ENCODE results near the gene AURKA. TPM values are rescaled to one million over a fixed set of nuclear protein-coding genes. Genes with fewer than 3 reads are reported as not detected.
"Not testable (repeated sequence)": the region's sequence is repeated elsewhere in the genome, so short reads cannot be mapped to it uniquely, and the experiment has no call there.

Gene AURKA
- total RNA-seq, 2 donors from 2014 or later: 45.1 to 80.8 TPM

DNA sequence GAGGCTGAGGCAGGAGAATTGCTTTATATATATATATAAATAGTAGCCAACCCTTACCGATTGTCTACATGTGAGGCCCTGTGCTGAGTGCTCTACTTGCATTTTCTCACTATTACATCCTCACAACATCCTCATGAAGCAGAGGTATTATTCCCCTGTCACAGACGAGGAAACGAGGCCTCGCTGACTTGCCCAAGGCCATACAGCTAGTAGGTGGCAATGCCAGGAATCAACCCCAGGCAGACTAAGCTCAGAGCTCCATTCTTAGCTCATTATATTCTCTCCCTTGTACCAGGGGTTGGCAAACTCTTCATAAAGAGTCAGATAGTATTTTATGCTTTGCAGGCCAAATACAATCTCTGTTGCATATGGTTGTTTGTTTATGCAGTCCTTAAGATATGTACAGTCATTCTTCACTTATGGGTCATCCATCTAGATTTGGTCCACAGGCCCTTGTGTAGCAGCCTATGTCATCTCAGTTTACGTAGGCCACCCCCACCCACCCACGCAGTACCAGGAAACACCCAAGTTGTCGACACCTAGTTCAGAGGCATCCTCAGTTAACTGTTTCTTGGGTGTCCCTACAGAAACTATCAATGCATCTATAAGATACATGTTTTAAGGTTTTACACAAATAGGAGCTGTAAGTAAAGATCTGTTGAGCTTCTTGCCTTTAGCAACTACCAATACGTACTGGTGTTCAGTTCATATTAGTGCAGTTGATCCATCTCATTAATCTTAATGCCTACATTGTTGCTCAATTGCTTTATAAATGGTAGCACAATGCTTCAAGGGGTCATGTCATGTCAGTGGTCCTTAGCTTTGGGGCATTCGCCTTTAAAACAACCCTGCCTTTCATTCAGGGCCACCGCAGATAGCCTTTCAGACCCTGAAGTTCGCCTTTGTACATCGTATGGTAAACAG is 23.1 kb upstream of the AURKA start:
- H3K9me3 Mint-ChIP-seq: peaks cover 4% of the 10 kb centered on the region
- ATAC-seq (peak; percentile 88), DNase-seq (ENCODE audit: low spot score) (peak; percentile 77)
- H3K27ac Mint-ChIP-seq: peak overlapping the region; percentile 57 to 93
- peak overlapping the region; percentile 70 for H3K4me3 Mint-ChIP-seq
- H3K4me1 Mint-ChIP-seq (ENCODE audit: low read depth in 2 of 2): peaks cover 56 to 63% of the 10 kb centered on the region in 2 donors
- H3K27me3 Mint-ChIP-seq: no peaks in the 10 kb centered on the region
- H3K36me3 Mint-ChIP-seq: peaks cover 11% of the 10 kb centered on the region

GRCh38 chr20:56412949-56413348 is 20.9 kb upstream of the AURKA start:
- peaks cover 49 to 54% of the 10 kb centered on the region in 2 donors for H3K4me1 Mint-ChIP-seq (ENCODE audit: low read depth in 2 of 2)
- DNase-seq (ENCODE audit: low spot score) (no peak), ATAC-seq (no peak)
- H3K9me3 Mint-ChIP-seq: peaks cover 4% of the 10 kb centered on the region
- peaks cover 16% of the 10 kb centered on the region for H3K36me3 Mint-ChIP-seq
- no peaks in the 10 kb centered on the region for H3K27me3 Mint-ChIP-seq
- H3K4me3 Mint-ChIP-seq: peak overlapping the region; percentile 92
- peak overlapping the region; percentile 91 to 93 for H3K27ac Mint-ChIP-seq

DNA sequence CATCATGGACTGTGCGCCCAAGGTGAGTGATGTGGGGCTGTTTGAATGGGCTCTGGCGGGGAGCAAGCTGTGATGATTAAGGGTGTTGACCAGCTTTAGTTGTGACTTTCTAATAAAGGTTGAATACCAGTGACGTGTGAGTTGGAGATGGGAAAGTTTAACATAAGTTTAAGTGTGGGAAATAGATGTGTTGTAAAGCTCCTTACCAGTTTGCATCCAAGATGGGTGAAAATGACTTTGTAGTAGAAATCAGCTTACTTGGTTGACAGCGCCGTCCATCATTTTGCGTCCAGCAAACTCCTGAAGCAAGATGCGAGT is 20.4 kb upstream of the AURKA start:
- Mint-ChIP-seq H3K4me1 (ENCODE audit: low read depth in 2 of 2) (peaks cover 44 to 49% of the 10 kb centered on the region in 2 donors), H3K4me3 (peak overlapping the region; percentile 92), H3K27ac (peak overlapping the region; percentile 91 to 93), H3K9me3 (peaks cover 4% of the 10 kb centered on the region), H3K27me3 (no peaks in the 10 kb centered on the region), H3K36me3 (peaks cover 16% of the 10 kb centered on the region)
- DNase-seq (ENCODE audit: low spot score) (no peak), ATAC-seq (no peak)

- Mint-ChIP-seq H3K4me3 (peak within 1 kb of the TSS; percentile 92), H3K27ac (peak within 1 kb of the TSS; percentile 91 to 93), H3K4me1 (ENCODE audit: low read depth in 2 of 2) (peaks cover 39 to 44% of the 10 kb centered on the region in 2 donors), H3K9me3 (peaks cover 4% of the 10 kb centered on the region), H3K36me3 (peaks cover 16% of the 10 kb centered on the region), H3K27me3 (no peaks in the 10 kb centered on the region)
- DNase-seq (ENCODE audit: low spot score) (peak; percentile 63), ATAC-seq (peak; percentile 74)
Measured at GRCh38 chr20:56411759-56412472, 19.9 kb upstream of the AURKA start, which contains the start of gene CASS4. CASS4 (plus strand) TSS chr20:56412260; CDS start chr20:56412459, 199 bp downstream.

- Mint-ChIP-seq H3K27ac (peak overlapping the region; percentile 91 to 93), H3K4me3 (peak overlapping the region; percentile 92), H3K4me1 (ENCODE audit: low read depth in 2 of 2) (peaks cover 38 to 44% of the 10 kb centered on the region in 2 donors), H3K36me3 (peaks cover 18% of the 10 kb centered on the region)
- DNase-seq (ENCODE audit: low spot score); H3K27me3 Mint-ChIP-seq; ATAC-seq; H3K9me3 Mint-ChIP-seq: not testable (repeated sequence)
Measured at GRCh38 chr20:56411287-56411686, 19.3 kb upstream of the AURKA start.

GRCh38 chr20:56409956-56410355 is 17.9 kb upstream of the AURKA start:
- DNase-seq (ENCODE audit: low spot score): no peak
- ATAC-seq: no peak
- Mint-ChIP-seq H3K27ac (peak overlapping the region; percentile 59 to 82), H3K4me1 (ENCODE audit: low read depth in 2 of 2) (peaks cover 35 to 37% of the 10 kb centered on the region in 2 donors), H3K9me3 (peaks cover 4% of the 10 kb centered on the region), H3K36me3 (peaks cover 26% of the 10 kb centered on the region), H3K27me3 (no peaks in the 10 kb centered on the region), H3K4me3 (peak overlapping the region; percentile 13)

- no peak for ATAC-seq
- peak overlapping the region; percentile 13 for H3K4me3 Mint-ChIP-seq
- peaks cover 4% of the 10 kb centered on the region for H3K9me3 Mint-ChIP-seq
- peak overlapping the region in 1 of 2 donors; percentile 59 for H3K27ac Mint-ChIP-seq
- H3K27me3 Mint-ChIP-seq: no peaks in the 10 kb centered on the region
- DNase-seq (ENCODE audit: low spot score): no peak
- H3K36me3 Mint-ChIP-seq: peaks cover 26% of the 10 kb centered on the region
- H3K4me1 Mint-ChIP-seq (ENCODE audit: low read depth in 2 of 2): peaks cover 33% of the 10 kb centered on the region in 2 donors
Measured at GRCh38 chr20:56409521-56409920, 17.5 kb upstream of the AURKA start.

GRCh38 chr20:56406910-56407309 is 14.9 kb upstream of the AURKA start:
- no peaks in the 10 kb centered on the region for H3K9me3 Mint-ChIP-seq
- peaks cover 16% of the 10 kb centered on the region for H3K36me3 Mint-ChIP-seq

GRCh38 chr20:56405356-56405755 is 13.3 kb upstream of the AURKA start:
- peaks cover 16% of the 10 kb centered on the region for H3K36me3 Mint-ChIP-seq
- not testable (repeated sequence) for H3K27me3 Mint-ChIP-seq; ATAC-seq; H3K9me3 Mint-ChIP-seq; H3K27ac Mint-ChIP-seq; H3K4me1 Mint-ChIP-seq (ENCODE audit: low read depth in 2 of 2); H3K4me3 Mint-ChIP-seq; DNase-seq (ENCODE audit: low spot score)

More at GRCh38 chr20:56406910-56407309, 14.9 kb upstream of the AURKA start:
- no peak for DNase-seq (ENCODE audit: low spot score)
- H3K27ac Mint-ChIP-seq: no peak overlapping the region
- no peak for ATAC-seq
- H3K27me3 Mint-ChIP-seq: no peaks in the 10 kb centered on the region
- no peak overlapping the region for H3K4me3 Mint-ChIP-seq
- peaks cover 11 to 17% of the 10 kb centered on the region in 2 donors for H3K4me1 Mint-ChIP-seq (ENCODE audit: low read depth in 2 of 2)

GRCh38 chr20:56403465-56403864 is 11.4 kb upstream of the AURKA start:
- ATAC-seq (no peak), DNase-seq (ENCODE audit: low spot score) (no peak)
- peaks cover 8 to 10% of the 10 kb centered on the region in 2 donors for H3K4me1 Mint-ChIP-seq (ENCODE audit: low read depth in 2 of 2)
- H3K36me3 Mint-ChIP-seq: peaks cover 18% of the 10 kb centered on the region
- no peak overlapping the region for H3K27ac Mint-ChIP-seq
- no peak overlapping the region for H3K4me3 Mint-ChIP-seq
- no peaks in the 10 kb centered on the region for H3K27me3 Mint-ChIP-seq
- H3K9me3 Mint-ChIP-seq: no peaks in the 10 kb centered on the region

GRCh38 chr20:56400001-56400640 is 8.1 kb upstream of the AURKA start:
- Mint-ChIP-seq H3K27me3 (no peaks in the 10 kb centered on the region), H3K27ac (peak overlapping the region; percentile 4 to 39), H3K4me3 (no peak overlapping the region), H3K4me1 (ENCODE audit: low read depth in 2 of 2) (peaks cover 8 to 11% of the 10 kb centered on the region in 2 donors), H3K36me3 (peaks cover 28% of the 10 kb centered on the region), H3K9me3 (no peaks in the 10 kb centered on the region)
- peak in 1 of 2 donors; percentile 72 for ATAC-seq
- DNase-seq (ENCODE audit: low spot score): peak; percentile 76

DNA sequence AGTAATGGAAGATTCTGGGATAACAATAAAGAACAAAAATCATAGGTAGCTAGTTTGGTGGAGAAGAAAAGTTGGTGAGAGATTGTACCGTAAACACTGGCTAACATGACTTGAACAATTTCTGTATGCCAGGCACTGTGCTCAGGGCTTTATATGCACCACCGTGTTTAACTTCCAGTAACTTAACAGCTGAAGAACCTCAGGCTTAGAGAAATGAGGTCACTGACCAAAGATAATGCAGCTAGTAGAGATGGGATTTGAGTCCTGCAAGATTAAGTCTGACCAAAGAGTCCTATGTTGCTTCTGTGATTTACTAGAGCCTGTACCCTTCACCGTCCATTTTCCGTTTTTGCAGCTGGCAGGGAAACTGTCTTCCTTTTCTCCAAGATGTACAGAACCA is 3.2 kb upstream of the AURKA start:
- Mint-ChIP-seq H3K36me3 (peaks cover 28% of the 10 kb centered on the region), H3K9me3 (no peaks in the 10 kb centered on the region), H3K27ac (no peak overlapping the region), H3K27me3 (no peaks in the 10 kb centered on the region), H3K4me3 (no peak overlapping the region), H3K4me1 (ENCODE audit: low read depth in 2 of 2) (peaks cover 25% of the 10 kb centered on the region in 2 donors)
- DNase-seq (ENCODE audit: low spot score): no peak
- no peak for ATAC-seq

DNA sequence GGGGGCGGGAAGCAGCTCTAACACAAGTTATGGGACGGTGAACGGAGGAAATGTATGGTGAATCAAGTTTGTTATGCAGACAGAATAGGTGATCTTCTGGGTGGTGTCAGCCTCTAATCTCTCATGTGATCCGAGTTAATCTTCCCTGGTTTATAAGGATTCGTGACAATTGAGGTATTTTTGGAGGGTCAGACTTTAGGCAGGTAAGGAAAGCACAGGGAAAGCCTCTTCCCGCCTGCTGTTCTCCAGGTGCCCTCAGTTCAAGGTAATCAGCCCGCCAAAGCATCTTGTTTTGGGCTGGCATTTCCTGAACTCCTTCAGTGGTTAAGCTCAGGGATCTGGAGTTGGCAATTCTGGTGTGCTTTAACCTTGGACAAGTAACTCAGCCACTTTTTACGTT is 1.6 kb upstream of the AURKA start:
- Mint-ChIP-seq H3K9me3 (no peaks in the 10 kb centered on the region), H3K36me3 (peaks cover 36% of the 10 kb centered on the region), H3K4me1 (ENCODE audit: low read depth in 2 of 2) (peaks cover 28 to 36% of the 10 kb centered on the region in 2 donors), H3K27ac (no peak overlapping the region), H3K27me3 (no peaks in the 10 kb centered on the region), H3K4me3 (no peak overlapping the region)
- DNase-seq (ENCODE audit: low spot score) (no peak), ATAC-seq (no peak)
